OCI-LY7 (cell line): ENCODE measurements around the gene XPNPEP1. TPM values are rescaled to one million over a fixed set of nuclear protein-coding genes. Genes with fewer than 3 reads are reported as not detected.

Experiments used
- BruUV-seq: library from RNA; stranded (reverse); fragments of 400-500 nt; replicated peaks from 2 replicates; lab custom pipeline; 2021; lab: Mats Ljungman, UMichigan
- CTCF ChIA-PET: fragments of 300-600 bp; sonication (Branson Sonifier 250); formaldehyde crosslinking; loops from one replicate; lab custom pipeline; 2022; ENCODE audit warnings: antibody characterized with exemption; ENCODE audit not compliant: unreplicated experiment; lab: Charles Lee
- POLR2A ChIA-PET: fragments of 300-600 bp; sonication (Branson Sonifier 250); formaldehyde crosslinking; loops from one replicate; lab custom pipeline; 2022; ENCODE audit warnings: antibody characterized with exemption; lab: Charles Lee
- DNase-seq: peaks from one replicate; pipeline ENCODE4 v3.0.0-alpha.2; 2015; ENCODE audit warnings: low spot score
- H2AFZ ChIP-seq: fragments of 200-600 bp; sonication (generic), shearing (Covaris generic); 2 replicates; pipeline ENCODE4 v1.6.1; 2014; ENCODE audit warnings: mild to moderate bottlenecking, antibody characterized with exemption, low read length, moderate library complexity
- H3K27ac ChIP-seq: fragments of 200-600 bp; sonication (generic); 2 replicates; pipeline ENCODE4 v1.5.1; 2014; ENCODE audit warnings: mixed run types, low read depth, mild to moderate bottlenecking, moderate library complexity, low read length, inconsistent platforms; ENCODE audit not compliant: poor library complexity, severe bottlenecking
- H3K36me3 ChIP-seq: fragments of 200-600 bp; sonication (generic); 2 replicates; pipeline ENCODE4 v1.6.1; 2014; ENCODE audit warnings: mild to moderate bottlenecking, antibody characterized with exemption, low read length, moderate library complexity, mixed read lengths; ENCODE audit not compliant: insufficient read depth
- H3K4me1 ChIP-seq: fragments of 200-600 bp; sonication (generic); 2 replicates; pipeline ENCODE4 v1.5.1; 2014; ENCODE audit warnings: mild to moderate bottlenecking, low read length; ENCODE audit not compliant: insufficient read depth, poor library complexity, severe bottlenecking
- H3K4me2 ChIP-seq: fragments of 200-600 bp; sonication (generic); 2 replicates; pipeline ENCODE4 v1.6.1; 2014; ENCODE audit warnings: mild to moderate bottlenecking, low read length
- H3K4me3 ChIP-seq: fragments of 200-600 bp; sonication (generic); 2 replicates; pipeline ENCODE4 v1.5.1; 2014; ENCODE audit warnings: mild to moderate bottlenecking, low read depth, low read length; ENCODE audit not compliant: poor library complexity, severe bottlenecking
- H3K79me2 ChIP-seq: fragments of 200-600 bp; sonication (generic); 2 replicates; pipeline ENCODE4 v1.6.1; 2016; ENCODE audit warnings: low read depth, mild to moderate bottlenecking, low read length, moderate library complexity, mixed read lengths; ENCODE audit not compliant: insufficient read depth
- H3K9me2 ChIP-seq: fragments of 200-600 bp; sonication (generic); 2 replicates; pipeline ENCODE4 v1.6.1; 2016; ENCODE audit warnings: mild to moderate bottlenecking, low read length, mixed read lengths; ENCODE audit not compliant: insufficient read depth
- H3K9me3 ChIP-seq: fragments of 200-600 bp; sonication (generic); 2 replicates; pipeline ENCODE4 v1.6.1; 2014; ENCODE audit warnings: mild to moderate bottlenecking, mixed run types, low read length, mixed read lengths
- H4K20me1 ChIP-seq: fragments of 200-600 bp; sonication (generic); 2 replicates; pipeline ENCODE4 v1.6.1; 2014; ENCODE audit warnings: mild to moderate bottlenecking, antibody characterized with exemption, low read length, moderate library complexity, mixed read lengths; ENCODE audit not compliant: insufficient read depth
- CTCF ChIP-seq: fragments of 200-600 bp; sonication (generic); conservative IDR thresholded peaks from 2 replicates; pipeline ENCODE4 v1.5.1; 2014; ENCODE audit warnings: mild to moderate bottlenecking, antibody characterized with exemption, low read length, moderate library complexity, mixed read lengths
- EZH2phosphoT487 ChIP-seq: fragments of 200-600 bp; sonication (generic); IDR thresholded peaks from 2 replicates; pipeline ENCODE4 v1.6.1; 2018; ENCODE audit warnings: low read depth, borderline replicate concordance, mild to moderate bottlenecking, mixed run types, antibody characterized with exemption, low read length, moderate library complexity, mixed read lengths
- intact Hi-C: fragments of 100-400 bp; cut with micrococcal nuclease; formaldehyde crosslinking; loops from one replicate; pipeline ENCODE4 v1.10.0; 2022; ENCODE audit not compliant: unreplicated experiment
- total RNA-seq, 2 experiments: library from RNA; depleted of rRNA in 1 of 2; stranded (reverse); fragments of >200 nt in 1 of 2; shearing (Covaris generic) in 1 of 2; gene quantifications; 2 replicates each; pipeline ENCODE4 v1.2.3, GENCODE V29; 2014 to 2022

The XPNPEP1 gene
- total RNA-seq, 2 experiments from 2014 or later, result 136 to 237 TPM

- DNase-seq, result no peak
- H3K4me1 ChIP-seq, result no peaks in the 10 kb centered on the region
- peaks cover 98% of the 10 kb centered on the region for H3K36me3 ChIP-seq
- no peaks in the 10 kb centered on the region for H4K20me1 ChIP-seq
- H3K9me2 ChIP-seq, result no peaks in the 10 kb centered on the region
- H2AFZ ChIP-seq, result no peak overlapping the region
- intact Hi-C loops, result no loop called here
- ChIA-PET CTCF (interaction anchor here (1.1 to 1.7 kb wide), 2 partner anchors 11 kb away, joined by 4 read pairs; no protein-coding TSS in a partner anchor), POLR2A (interaction anchor here (0.5 to 2.4 kb wide), 9 partner anchors 8 to 877 kb away, joined by 3 to 24 read pairs (median 3); no protein-coding TSS in a partner anchor)
- no peak overlapping the region for H3K4me3 ChIP-seq
- TF ChIP-seq CTCF (no peak), EZH2phosphoT487 (no peak)
- H3K27ac ChIP-seq, result no peak overlapping the region
- no peaks in the 10 kb centered on the region for H3K9me3 ChIP-seq
- no peak overlapping the region for H3K4me2 ChIP-seq
- H3K79me2 ChIP-seq, result peaks cover 40% of the 10 kb centered on the region; the same call in 1 of the 2 replicates
- BruUV-seq, result no TSS peak
Observed at GRCh38 chr10:109902992-109903947, 20.0 kb downstream of the XPNPEP1 start.

- Histone ChIP-seq H3K36me3 (peaks cover 97% of the 10 kb centered on the region), H3K9me3 (no peaks in the 10 kb centered on the region), H2AFZ (no peak overlapping the region), H3K27ac (no peak overlapping the region), H3K4me1 (no peaks in the 10 kb centered on the region), H3K9me2 (no peaks in the 10 kb centered on the region), H3K4me2 (no peak overlapping the region), H3K4me3 (no peak overlapping the region), H3K79me2 (peaks cover 58% of the 10 kb centered on the region), H4K20me1 (no peaks in the 10 kb centered on the region)
- DNase-seq, result no peak
- intact Hi-C loops, result no loop called here
- ChIA-PET POLR2A (interaction anchor here (0.8 to 7.0 kb wide), 3 partner anchors 12 to 316 kb away, joined by 3 to 58 read pairs (median 8); no protein-coding TSS in a partner anchor), CTCF (interaction anchor here (1.1 kb wide), 1 partner anchor 16 kb away, joined by 4 read pairs; no protein-coding TSS in a partner anchor)
- no peak for TF ChIP-seq CTCF
- TF ChIP-seq EZH2phosphoT487, result no peak
- BruUV-seq, result no TSS peak
Observed at GRCh38 chr10:109899356-109900331, 23.7 kb downstream of the XPNPEP1 start.
